PC-9 (cell line): Measurements from ENCODE around the gene FAM171A1. TPM values are rescaled to one million over a fixed set of nuclear protein-coding genes. Genes with fewer than 3 reads are reported as not detected.

ENCODE experiments used
- BruUV-seq: library from RNA; stranded (reverse); fragments of 400-500 nt; replicated peaks from 2 replicates; lab custom pipeline; 2021; lab: Mats Ljungman, UMichigan
- CTCF ChIA-PET: fragments of 300-600 bp; sonication (Branson Sonifier 250); formaldehyde crosslinking; loops from one replicate; lab custom pipeline; 2022; ENCODE audit warnings: antibody characterized with exemption; lab: Charles Lee
- POLR2A ChIA-PET: fragments of 300-600 bp; sonication (Branson Sonifier 250); formaldehyde crosslinking; loops from one replicate; lab custom pipeline; 2022; ENCODE audit warnings: antibody characterized with exemption; ENCODE audit not compliant: unreplicated experiment; lab: Charles Lee
- DNase-seq, 2 experiments: peaks; one replicate each; pipeline versions ENCODE4 v3.0.0 to v3.0.0-alpha.2; 2015 to 2022; ENCODE audit warnings: mixed read lengths in 1 of 2
- H2AFZ ChIP-seq: fragments of 200-600 bp; sonication (generic); 2 replicates; pipeline ENCODE4 v1.8.1; 2017; ENCODE audit warnings: antibody characterized with exemption
- H3F3A ChIP-seq: fragments of 200-600 bp; sonication (generic); 2 replicates; pipeline ENCODE4 v1.8.1; 2017; ENCODE audit warnings: antibody characterized with exemption, mild to moderate bottlenecking, low read depth; ENCODE audit not compliant: insufficient read depth
- H3K27ac ChIP-seq: fragments of 200-600 bp; sonication (generic); 2 replicates; pipeline ENCODE4 v1.6.1; 2016; ENCODE audit warnings: mixed run types
- H3K27me3 ChIP-seq: fragments of 200-600 bp; sonication (generic); 2 replicates; pipeline ENCODE4 v1.6.1; 2016; ENCODE audit warnings: low read depth, mixed run types; ENCODE audit not compliant: insufficient read depth
- H3K36me3 ChIP-seq: fragments of 200-600 bp; sonication (generic); 2 replicates; pipeline ENCODE4 v1.6.1; 2016; ENCODE audit warnings: low read depth, mixed run types
- H3K4me1 ChIP-seq: fragments of 200-600 bp; sonication (generic); replicated peaks from 2 replicates; pipeline ENCODE4 v1.6.1; 2016; ENCODE audit warnings: mixed run types; ENCODE audit not compliant: insufficient read depth
- H3K4me2 ChIP-seq: fragments of 200-600 bp; sonication (generic); 2 replicates; pipeline ENCODE4 v1.6.1; 2017; ENCODE audit warnings: mixed run types
- H3K4me3 ChIP-seq: fragments of 200-600 bp; sonication (generic); 2 replicates; pipeline ENCODE4 v1.6.1; 2016; ENCODE audit warnings: mixed run types
- H3K79me2 ChIP-seq: fragments of 200-600 bp; sonication (generic); 2 replicates; pipeline ENCODE4 v1.6.1; 2017; ENCODE audit warnings: low read depth, mixed run types
- H3K9me2 ChIP-seq: fragments of 200-600 bp; sonication (generic); 2 replicates; pipeline ENCODE4 v1.8.1; 2017; ENCODE audit warnings: mild to moderate bottlenecking; ENCODE audit not compliant: insufficient read depth
- H3K9me3 ChIP-seq: fragments of 200-600 bp; sonication (generic); 2 replicates; pipeline ENCODE4 v1.8.1; 2016; ENCODE audit warnings: low read depth; ENCODE audit not compliant: insufficient read depth
- H4K20me1 ChIP-seq: fragments of 200-600 bp; sonication (generic); 2 replicates; pipeline ENCODE4 v1.8.1; 2017; ENCODE audit not compliant: insufficient read depth
- EZH2 ChIP-seq: fragments of 200-600 bp; sonication (generic); IDR thresholded peaks from 2 replicates; pipeline ENCODE4 v1.8.0; 2017; ENCODE audit warnings: antibody characterized with exemption, low read depth
- intact Hi-C: fragments of 100-400 bp; cut with micrococcal nuclease; formaldehyde crosslinking; loops from one replicate; pipeline ENCODE4 v1.10.0; 2022; ENCODE audit not compliant: unreplicated experiment
- total RNA-seq: library from RNA; stranded (reverse); gene quantifications from 2 replicates; pipeline ENCODE4 v1.2.3, GENCODE V29; 2021
- TF ChIP-seq, protein P1 (sequence below): fragments of 200-600 bp; sonication (generic); conservative IDR thresholded peaks from 2 replicates; pipeline ENCODE4 v1.6.1; 2017; ENCODE audit warnings: mixed run types, antibody characterized with exemption, mild to moderate bottlenecking, moderate library complexity

The FAM171A1 gene
- total RNA-seq, 1 experiment from 2014 or later, result 3.0 TPM

GRCh38 chr10:15230257-15230656, 140.8 kb downstream of the FAM171A1 start:
- H3K9me2 ChIP-seq, result no peaks in the 10 kb centered on the region
- H3K9me3 ChIP-seq, result no peaks in the 10 kb centered on the region
- ChIA-PET CTCF (no interaction called here), POLR2A (no interaction called here)
- no peak for DNase-seq
- no peaks in the 10 kb centered on the region for H3K4me1 ChIP-seq
- no peaks in the 10 kb centered on the region for H4K20me1 ChIP-seq
- H3K36me3 ChIP-seq, result no peaks in the 10 kb centered on the region
- no peaks in the 10 kb centered on the region for H3F3A ChIP-seq
- TF ChIP-seq, protein P1, sequence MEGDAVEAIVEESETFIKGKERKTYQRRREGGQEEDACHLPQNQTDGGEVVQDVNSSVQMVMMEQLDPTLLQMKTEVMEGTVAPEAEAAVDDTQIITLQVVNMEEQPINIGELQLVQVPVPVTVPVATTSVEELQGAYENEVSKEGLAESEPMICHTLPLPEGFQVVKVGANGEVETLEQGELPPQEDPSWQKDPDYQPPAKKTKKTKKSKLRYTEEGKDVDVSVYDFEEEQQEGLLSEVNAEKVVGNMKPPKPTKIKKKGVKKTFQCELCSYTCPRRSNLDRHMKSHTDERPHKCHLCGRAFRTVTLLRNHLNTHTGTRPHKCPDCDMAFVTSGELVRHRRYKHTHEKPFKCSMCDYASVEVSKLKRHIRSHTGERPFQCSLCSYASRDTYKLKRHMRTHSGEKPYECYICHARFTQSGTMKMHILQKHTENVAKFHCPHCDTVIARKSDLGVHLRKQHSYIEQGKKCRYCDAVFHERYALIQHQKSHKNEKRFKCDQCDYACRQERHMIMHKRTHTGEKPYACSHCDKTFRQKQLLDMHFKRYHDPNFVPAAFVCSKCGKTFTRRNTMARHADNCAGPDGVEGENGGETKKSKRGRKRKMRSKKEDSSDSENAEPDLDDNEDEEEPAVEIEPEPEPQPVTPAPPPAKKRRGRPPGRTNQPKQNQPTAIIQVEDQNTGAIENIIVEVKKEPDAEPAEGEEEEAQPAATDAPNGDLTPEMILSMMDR, result no peak
- no peak for TF ChIP-seq EZH2
- H3K79me2 ChIP-seq, result no peaks in the 10 kb centered on the region
- no peak overlapping the region for H2AFZ ChIP-seq
- BruUV-seq, result no TSS peak
- intact Hi-C loops, result no loop called here
- no peak overlapping the region for H3K4me3 ChIP-seq
- H3K27ac ChIP-seq, result no peak overlapping the region
- H3K27me3 ChIP-seq, result peaks cover 14% of the 10 kb centered on the region
- H3K4me2 ChIP-seq, result no peak overlapping the region

GRCh38 chr10:15229268-15229667, 141.8 kb downstream of the FAM171A1 start:
- Histone ChIP-seq H3K27ac (no peak overlapping the region), H3K9me3 (no peaks in the 10 kb centered on the region), H3F3A (no peaks in the 10 kb centered on the region), H3K27me3 (peaks cover 14% of the 10 kb centered on the region), H3K4me1 (no peaks in the 10 kb centered on the region), H3K79me2 (no peaks in the 10 kb centered on the region), H3K9me2 (no peaks in the 10 kb centered on the region), H3K36me3 (no peaks in the 10 kb centered on the region), H3K4me3 (no peak overlapping the region), H2AFZ (no peak overlapping the region), H3K4me2 (no peak overlapping the region), H4K20me1 (no peaks in the 10 kb centered on the region)
- POLR2A ChIA-PET, result no interaction called here
- no peak for TF ChIP-seq EZH2
- TF ChIP-seq, protein P1, result no peak
- DNase-seq, result no peak
- BruUV-seq, result no TSS peak
- CTCF ChIA-PET, result no interaction called here
- intact Hi-C loops, result no loop called here

GRCh38 chr10:15228426-15228825, 142.7 kb downstream of the FAM171A1 start:
- Histone ChIP-seq H3K27me3 (peaks cover 14% of the 10 kb centered on the region), H3K36me3 (no peaks in the 10 kb centered on the region), H3K79me2 (no peaks in the 10 kb centered on the region), H3K9me3 (no peaks in the 10 kb centered on the region), H3K4me3 (no peak overlapping the region), H3K27ac (no peak overlapping the region), H3K4me2 (no peak overlapping the region), H4K20me1 (no peaks in the 10 kb centered on the region), H3K4me1 (no peaks in the 10 kb centered on the region), H3K9me2 (no peaks in the 10 kb centered on the region), H2AFZ (no peak overlapping the region), H3F3A (no peaks in the 10 kb centered on the region)
- no peak for TF ChIP-seq EZH2
- TF ChIP-seq, protein P1, result no peak
- BruUV-seq, result no TSS peak
- ChIA-PET POLR2A (no interaction called here), CTCF (no interaction called here)
- intact Hi-C loops, result no loop called here
- DNase-seq, result no peak
